Adipocyte (in vitro differentiated cells): ENCODE measurements around the gene SLX9.

Experiments used
- DNase-seq: peaks from one replicate; pipeline ENCODE4 v3.0.0-alpha.2; 2015; ENCODE audit warnings: low read depth
- H3K27me3 ChIP-seq: replicated peaks from 2 replicates; pipeline ENCODE4 v1.7.0; 2013; ENCODE audit warnings: mild to moderate bottlenecking, low read length, moderate library complexity; ENCODE audit not compliant: control insufficient read depth, insufficient read depth
- H3K36me3 ChIP-seq: 2 replicates; pipeline ENCODE4 v1.7.0; 2013; ENCODE audit warnings: low read length, mild to moderate bottlenecking, moderate library complexity; ENCODE audit not compliant: control insufficient read depth, insufficient read depth, severe bottlenecking
- H3K4me1 ChIP-seq: 2 replicates; pipeline ENCODE4 v1.7.0; 2013; ENCODE audit warnings: mild to moderate bottlenecking, low read length, moderate library complexity; ENCODE audit not compliant: control insufficient read depth, insufficient read depth
- H3K4me3 ChIP-seq: 2 replicates; pipeline ENCODE4 v1.7.0; 2013; ENCODE audit warnings: mild to moderate bottlenecking, low read length, moderate library complexity
- H3K9ac ChIP-seq: 2 replicates; pipeline ENCODE4 v1.7.0; 2013; ENCODE audit warnings: mild to moderate bottlenecking, low read length, moderate library complexity
- H3K9me3 ChIP-seq: 2 replicates; pipeline ENCODE4 v1.7.0; 2013; ENCODE audit warnings: mild to moderate bottlenecking, low read length, moderate library complexity; ENCODE audit not compliant: control insufficient read depth

The SLX9 gene

DNA sequence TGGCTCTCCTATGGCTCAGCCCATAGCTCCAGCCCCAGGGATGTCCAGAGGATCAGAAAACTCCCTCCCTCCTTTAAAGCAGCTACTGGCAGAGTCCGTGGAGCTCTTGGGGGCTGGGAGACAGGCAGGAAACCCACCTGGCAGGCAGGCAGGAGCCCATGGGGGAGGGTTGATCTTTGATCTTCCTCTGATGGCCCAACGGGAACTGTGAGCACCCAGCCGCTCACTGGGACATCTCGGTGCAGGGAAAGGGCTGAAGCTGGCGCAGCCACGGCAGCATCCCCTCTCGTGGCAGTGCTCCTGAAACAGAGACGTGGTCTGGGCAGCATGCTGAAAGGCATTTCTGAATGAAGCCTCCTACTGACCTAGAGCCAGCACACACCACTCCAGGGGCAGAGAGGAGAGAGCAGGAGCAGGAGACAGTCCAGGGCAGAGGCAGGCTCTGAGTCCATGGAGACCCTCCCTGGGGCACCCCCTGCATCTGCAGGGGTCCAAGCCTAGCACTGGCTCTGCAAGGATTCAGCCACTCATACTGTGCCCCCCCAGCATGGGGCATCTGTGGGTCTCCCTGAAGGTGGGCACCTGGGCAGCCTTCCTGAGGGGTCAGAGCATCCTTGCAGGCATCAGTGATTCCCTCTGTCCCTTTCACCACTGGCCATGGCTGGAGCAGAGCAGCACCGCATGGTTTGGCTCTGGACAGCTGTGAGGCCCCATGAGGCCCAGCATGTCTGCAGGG, 4.9 kb upstream of the SLX9 start:
- Histone ChIP-seq H3K4me3 (no peak overlapping the region), H3K9me3 (no peaks in the 10 kb centered on the region), H3K4me1 (peaks cover 18% of the 10 kb centered on the region), H3K9ac (no peak overlapping the region), H3K27me3 (peaks cover 4% of the 10 kb centered on the region), H3K36me3 (no peaks in the 10 kb centered on the region)
- DNase-seq = no peak

GRCh38 chr21:44935533-44935927, 4.3 kb upstream of the SLX9 start:
- Histone ChIP-seq H3K4me1 (peaks cover 20% of the 10 kb centered on the region), H3K9me3 (no peaks in the 10 kb centered on the region), H3K27me3 (peaks cover 4% of the 10 kb centered on the region), H3K36me3 (no peaks in the 10 kb centered on the region), H3K4me3 (no peak overlapping the region), H3K9ac (no peak overlapping the region)
- no peak for DNase-seq

GRCh38 chr21:44938772-44939531, 877 bp upstream of the SLX9 start:
- no peak for DNase-seq
- Histone ChIP-seq H3K27me3 (peaks cover 4% of the 10 kb centered on the region), H3K4me3 (peak overlapping the region; percentile 99)

GRCh38 chr21:44940116-44940631, 345 bp downstream of the SLX9 start:
- peak overlapping the region; percentile 95 for H3K9ac ChIP-seq
- H3K27me3 ChIP-seq = no peaks in the 10 kb centered on the region
- H3K4me3 ChIP-seq = peak overlapping the region; percentile 99
- H3K36me3 ChIP-seq = peaks cover 17% of the 10 kb centered on the region
- peak; percentile 61 for DNase-seq
- no peaks in the 10 kb centered on the region for H3K9me3 ChIP-seq
- H3K4me1 ChIP-seq = peaks cover 20% of the 10 kb centered on the region

More at GRCh38 chr21:44938772-44939531, 877 bp upstream of the SLX9 start:
- peaks cover 5% of the 10 kb centered on the region for H3K36me3 ChIP-seq
- peak overlapping the region; percentile 95 for H3K9ac ChIP-seq
- peaks cover 20% of the 10 kb centered on the region for H3K4me1 ChIP-seq
- H3K9me3 ChIP-seq = no peaks in the 10 kb centered on the region

DNA sequence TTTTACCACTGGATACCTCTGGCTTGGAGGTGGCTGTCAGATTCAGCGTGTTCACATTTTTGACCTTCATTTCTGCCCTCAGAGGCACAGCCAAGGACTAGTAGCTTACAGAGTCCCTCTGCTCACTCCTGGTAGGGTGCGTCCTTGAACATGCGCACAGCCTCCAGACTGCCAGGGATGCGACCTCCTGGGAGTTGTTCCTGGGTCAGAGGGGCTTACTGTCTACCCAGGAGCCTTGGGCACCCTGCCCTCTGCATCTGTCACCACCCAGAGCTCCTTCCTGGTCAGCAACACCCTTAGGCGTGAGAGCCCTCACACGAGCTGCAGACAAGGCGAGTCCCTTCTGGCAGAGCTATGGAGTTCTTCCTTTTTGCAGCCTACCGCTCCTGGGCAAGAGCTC, 1.7 kb downstream of the SLX9 start:
- H3K27me3 ChIP-seq = no peaks in the 10 kb centered on the region
- H3K9ac ChIP-seq = peak overlapping the region; percentile 95
- DNase-seq = no peak
- peaks cover 20% of the 10 kb centered on the region for H3K4me1 ChIP-seq
- no peaks in the 10 kb centered on the region for H3K9me3 ChIP-seq
- peaks cover 21% of the 10 kb centered on the region for H3K36me3 ChIP-seq
- H3K4me3 ChIP-seq = peak overlapping the region; percentile 99

DNA sequence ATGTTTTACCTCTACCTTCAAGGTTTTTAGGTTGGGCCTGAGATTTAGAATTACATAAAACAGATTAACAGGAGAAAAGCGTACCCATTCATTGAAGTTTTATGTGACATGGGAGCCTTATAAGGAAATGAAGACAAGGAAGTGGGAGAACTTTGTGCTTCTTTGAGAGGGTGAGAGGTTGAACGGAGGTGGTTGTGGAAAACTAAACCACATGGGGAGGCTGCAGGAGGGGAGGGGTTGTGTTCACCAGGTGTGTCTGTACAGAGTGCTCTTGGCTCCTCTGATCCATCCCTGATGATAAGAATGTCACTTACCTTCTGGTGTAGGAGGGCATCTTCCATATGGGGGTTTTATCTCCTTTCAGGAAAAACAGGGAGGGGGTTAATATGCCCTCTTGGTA, 2.7 kb downstream of the SLX9 start:
- H3K36me3 ChIP-seq = peaks cover 25% of the 10 kb centered on the region
- H3K4me1 ChIP-seq = peaks cover 20% of the 10 kb centered on the region
- no peak overlapping the region for H3K9ac ChIP-seq
- no peaks in the 10 kb centered on the region for H3K27me3 ChIP-seq
- no peaks in the 10 kb centered on the region for H3K9me3 ChIP-seq
- no peak for DNase-seq
- no peak overlapping the region for H3K4me3 ChIP-seq

- peaks cover 20% of the 10 kb centered on the region for H3K4me1 ChIP-seq
- no peak for DNase-seq
- peaks cover 25% of the 10 kb centered on the region for H3K36me3 ChIP-seq
- H3K27me3 ChIP-seq = no peaks in the 10 kb centered on the region
- H3K9me3 ChIP-seq = no peaks in the 10 kb centered on the region
- no peak overlapping the region for H3K4me3 ChIP-seq
- H3K9ac ChIP-seq = no peak overlapping the region
These were observed 3.3 kb downstream of the SLX9 start for GRCh38 chr21:44943005-44943685.

GRCh38 chr21:44943686-44944550, 4.1 kb downstream of the SLX9 start:
- H3K4me1 ChIP-seq = peaks cover 19% of the 10 kb centered on the region
- peaks cover 25% of the 10 kb centered on the region for H3K36me3 ChIP-seq
- DNase-seq = no peak
- H3K27me3 ChIP-seq = no peaks in the 10 kb centered on the region
- H3K4me3 ChIP-seq = no peak overlapping the region
- H3K9ac ChIP-seq = no peak overlapping the region
- H3K9me3 ChIP-seq = no peaks in the 10 kb centered on the region

DNA sequence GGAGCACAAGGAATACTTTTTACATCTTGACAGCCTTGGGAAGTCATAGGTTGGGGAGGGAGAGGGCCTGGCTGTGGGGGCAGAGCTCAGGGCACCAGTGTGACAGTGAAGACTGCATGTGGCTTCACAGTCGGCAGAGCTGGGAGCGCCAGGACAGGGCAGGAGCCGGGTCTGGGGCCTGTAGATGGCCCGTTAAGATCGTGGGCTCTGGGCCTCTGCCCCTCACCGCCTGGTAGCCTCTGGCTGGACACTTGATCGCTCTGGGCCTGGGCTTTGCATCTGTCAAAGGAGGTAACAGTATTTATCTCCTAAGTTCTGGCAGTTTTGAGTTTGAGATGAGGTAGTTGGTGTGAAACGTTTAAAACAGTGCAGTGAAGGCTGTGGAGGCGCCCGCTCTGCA, 4.8 kb downstream of the SLX9 start:
- H3K4me1 ChIP-seq = peaks cover 15% of the 10 kb centered on the region
- H3K9ac ChIP-seq = no peak overlapping the region
- no peaks in the 10 kb centered on the region for H3K9me3 ChIP-seq
- DNase-seq = no peak
- H3K36me3 ChIP-seq = peaks cover 25% of the 10 kb centered on the region
- H3K27me3 ChIP-seq = no peaks in the 10 kb centered on the region
- H3K4me3 ChIP-seq = no peak overlapping the region

- no peak for DNase-seq
- Histone ChIP-seq H3K27me3 (no peaks in the 10 kb centered on the region), H3K4me1 (peaks cover 11% of the 10 kb centered on the region), H3K36me3 (peaks cover 28% of the 10 kb centered on the region), H3K9me3 (no peaks in the 10 kb centered on the region), H3K4me3 (no peak overlapping the region), H3K9ac (no peak overlapping the region)
These were observed 6.6 kb downstream of the SLX9 start for GRCh38 chr21:44946254-44947041.
